ENCODE results near the gene FAM219A.
"Not testable (repeated sequence)": the region's sequence is repeated elsewhere in the genome, so short reads cannot be mapped to it uniquely, and the experiment has no call there.

FAM219A gene

GRCh38 chr9:34485822-34486221 lies 27.5 kb upstream of the FAM219A start:
- no peak for DNase-seq (ENCODE audit: insufficient read length, low spot score)
- FAIRE-seq, result no peak

GRCh38 chr9:34484678-34485077 lies 26.3 kb upstream of the FAM219A start:
- DNase-seq (ENCODE audit: insufficient read length, low spot score) (no peak), FAIRE-seq (no peak)

- DNase-seq (ENCODE audit: insufficient read length, low spot score); FAIRE-seq: not testable (repeated sequence)
Observed at GRCh38 chr9:34482746-34483145, 24.4 kb upstream of the FAM219A start.

- not testable (repeated sequence) for FAIRE-seq; DNase-seq (ENCODE audit: insufficient read length, low spot score)
Observed at GRCh38 chr9:34481620-34482019, 23.2 kb upstream of the FAM219A start.

GRCh38 chr9:34479431-34479866 lies 21.1 kb upstream of the FAM219A start:
- DNase-seq (ENCODE audit: insufficient read length, low spot score) (no peak), FAIRE-seq (no peak)

- FAIRE-seq (no peak), DNase-seq (ENCODE audit: insufficient read length, low spot score) (no peak)
Observed at GRCh38 chr9:34477541-34477940, 19.2 kb upstream of the FAM219A start.

- no peak for FAIRE-seq
- no peak for DNase-seq (ENCODE audit: insufficient read length, low spot score)
Observed at GRCh38 chr9:34475097-34475496, 16.7 kb upstream of the FAM219A start.

GRCh38 chr9:34465468-34465867 lies 7.1 kb upstream of the FAM219A start:
- DNase-seq (ENCODE audit: insufficient read length, low spot score) (no peak), FAIRE-seq (no peak)

- FAIRE-seq, result no peak
- DNase-seq (ENCODE audit: insufficient read length, low spot score), result no peak
Observed at GRCh38 chr9:34464571-34464970, 6.2 kb upstream of the FAM219A start.

- FAIRE-seq (no peak), DNase-seq (ENCODE audit: insufficient read length, low spot score) (no peak)
Observed at GRCh38 chr9:34463901-34464232, 5.5 kb upstream of the FAM219A start.

GRCh38 chr9:34463098-34463900 lies 4.9 kb upstream of the FAM219A start:
- no peak for DNase-seq (ENCODE audit: insufficient read length, low spot score)
- no peak for FAIRE-seq

- no peak for DNase-seq (ENCODE audit: insufficient read length, low spot score)
- FAIRE-seq, result no peak
Observed at GRCh38 chr9:34459941-34460340, 1.6 kb upstream of the FAM219A start.

GRCh38 chr9:34459356-34459755 lies 986 bp upstream of the FAM219A start:
- FAIRE-seq, result no peak

GRCh38 chr9:34458959-34459340 lies 580 bp upstream of the FAM219A start:
- FAIRE-seq (no peak), DNase-seq (ENCODE audit: insufficient read length, low spot score) (no peak)

More at GRCh38 chr9:34459356-34459755, 986 bp upstream of the FAM219A start:
- no peak for DNase-seq (ENCODE audit: insufficient read length, low spot score)

GRCh38 chr9:34457266-34458012 lies 931 bp downstream of the FAM219A start:
- no peak for FAIRE-seq

GRCh38 chr9:34456746-34457145 lies 1.6 kb downstream of the FAM219A start:
- FAIRE-seq (no peak), DNase-seq (ENCODE audit: insufficient read length, low spot score) (no peak)

More at GRCh38 chr9:34457266-34458012, 931 bp downstream of the FAM219A start:
- DNase-seq (ENCODE audit: insufficient read length, low spot score), result peak; percentile 61

GRCh38 chr9:34456151-34456550 lies 2.2 kb downstream of the FAM219A start:
- no peak for DNase-seq (ENCODE audit: insufficient read length, low spot score)
- FAIRE-seq, result no peak

- no peak for FAIRE-seq
- DNase-seq (ENCODE audit: insufficient read length, low spot score), result no peak
Observed at GRCh38 chr9:34454571-34455065, 3.8 kb downstream of the FAM219A start.

- FAIRE-seq, result no peak
Observed at GRCh38 chr9:34452568-34452967, 5.8 kb downstream of the FAM219A start.

GRCh38 chr9:34451545-34451944 lies 6.8 kb downstream of the FAM219A start:
- DNase-seq (ENCODE audit: insufficient read length, low spot score) (no peak), FAIRE-seq (no peak)

More at GRCh38 chr9:34452568-34452967, 5.8 kb downstream of the FAM219A start:
- no peak for DNase-seq (ENCODE audit: insufficient read length, low spot score)

GRCh38 chr9:34451135-34451534 lies 7.2 kb downstream of the FAM219A start:
- no peak for DNase-seq (ENCODE audit: insufficient read length, low spot score)
- no peak for FAIRE-seq

GRCh38 chr9:34450644-34451043 lies 7.7 kb downstream of the FAM219A start:
- no peak for FAIRE-seq
- DNase-seq (ENCODE audit: insufficient read length, low spot score), result no peak

All from HTR-8/SVneo (cell line).